Stimulated activated CD4-positive, alpha-beta T cell treated with anti-CD3 and anti-CD28 coated beads, Interleukin-2, amount 100 ng/mL, for 4 hours (primary cell): ENCODE data around the gene TRIM27.
A peak's percentile ranks its signal among the peaks of the same experiment; 100 is the strongest.
"Not testable (repeated sequence)": the region's sequence is repeated elsewhere in the genome, so short reads cannot be mapped to it uniquely, and the experiment has no call there.

Experiments used
- DNase-seq: peaks from one replicate; pipeline ENCODE4 v3.0.0-alpha.2; 2020; ENCODE audit warnings: low read depth

The TRIM27 gene, protein sequence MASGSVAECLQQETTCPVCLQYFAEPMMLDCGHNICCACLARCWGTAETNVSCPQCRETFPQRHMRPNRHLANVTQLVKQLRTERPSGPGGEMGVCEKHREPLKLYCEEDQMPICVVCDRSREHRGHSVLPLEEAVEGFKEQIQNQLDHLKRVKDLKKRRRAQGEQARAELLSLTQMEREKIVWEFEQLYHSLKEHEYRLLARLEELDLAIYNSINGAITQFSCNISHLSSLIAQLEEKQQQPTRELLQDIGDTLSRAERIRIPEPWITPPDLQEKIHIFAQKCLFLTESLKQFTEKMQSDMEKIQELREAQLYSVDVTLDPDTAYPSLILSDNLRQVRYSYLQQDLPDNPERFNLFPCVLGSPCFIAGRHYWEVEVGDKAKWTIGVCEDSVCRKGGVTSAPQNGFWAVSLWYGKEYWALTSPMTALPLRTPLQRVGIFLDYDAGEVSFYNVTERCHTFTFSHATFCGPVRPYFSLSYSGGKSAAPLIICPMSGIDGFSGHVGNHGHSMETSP

DNA sequence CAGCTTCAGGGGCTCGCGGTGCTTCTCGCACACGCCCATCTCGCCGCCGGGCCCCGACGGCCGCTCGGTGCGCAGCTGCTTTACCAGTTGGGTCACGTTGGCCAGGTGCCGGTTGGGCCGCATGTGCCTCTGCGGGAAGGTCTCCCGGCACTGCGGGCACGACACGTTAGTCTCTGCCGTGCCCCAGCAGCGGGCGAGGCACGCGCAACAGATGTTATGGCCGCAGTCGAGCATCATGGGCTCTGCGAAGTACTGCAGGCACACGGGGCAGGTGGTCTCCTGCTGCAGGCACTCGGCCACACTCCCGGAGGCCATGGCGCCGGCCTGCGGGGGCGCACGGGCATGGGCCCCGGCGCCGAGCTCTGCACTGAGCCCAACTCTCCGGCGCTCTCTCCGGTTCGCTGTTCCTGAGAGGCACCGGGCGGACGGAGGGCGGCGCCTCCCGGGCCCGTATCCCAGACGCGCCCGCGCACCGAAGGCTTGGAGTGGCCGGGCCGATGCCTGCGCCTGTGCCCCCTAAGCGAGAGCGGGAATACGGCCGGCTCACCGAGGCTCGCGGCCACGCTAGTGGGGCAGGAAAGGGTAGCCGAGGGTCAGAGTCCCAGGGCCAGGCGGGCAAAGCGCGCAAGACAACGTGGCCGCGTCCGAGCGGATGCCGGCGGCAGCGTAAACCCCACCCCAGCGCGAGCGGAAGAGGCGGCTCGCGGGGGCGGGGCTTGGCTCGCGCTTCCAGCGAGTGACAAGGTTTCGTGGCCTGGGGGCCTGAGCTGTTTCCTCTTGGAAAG is at the start of gene TRIM27:
TSS of gene TRIM27 (minus strand) at position 668 of the 785 bp plus-strand sequence. CDS start at position 315, 353 bp downstream.
- DNase-seq = peak; percentile 72

GRCh38 chr6:28970056-28970455 is 46.3 kb upstream of the TRIM27 start:
- DNase-seq = not testable (repeated sequence)

GRCh38 chr6:28969129-28969528 is 45.3 kb upstream of the TRIM27 start:
- no peak for DNase-seq

DNA sequence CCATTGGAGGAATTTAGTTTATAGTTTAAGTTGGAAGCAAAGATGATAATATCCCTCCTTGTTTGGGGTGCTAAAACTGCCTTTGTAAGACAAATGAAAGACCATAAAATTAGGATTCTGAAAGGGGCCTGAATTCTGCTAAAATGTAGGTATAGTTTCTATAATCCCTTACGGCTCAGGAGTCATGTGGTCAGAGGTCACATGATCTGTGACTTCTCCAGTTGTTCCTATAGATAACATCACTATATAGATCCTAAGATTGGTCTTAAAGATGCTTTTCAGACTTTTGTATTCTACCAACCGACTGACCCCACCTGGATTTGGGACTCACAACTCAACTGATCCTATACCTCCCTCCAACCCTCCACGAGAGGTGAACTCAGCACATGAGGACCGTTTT is 44.7 kb upstream of the TRIM27 start:
- no peak for DNase-seq

DNA sequence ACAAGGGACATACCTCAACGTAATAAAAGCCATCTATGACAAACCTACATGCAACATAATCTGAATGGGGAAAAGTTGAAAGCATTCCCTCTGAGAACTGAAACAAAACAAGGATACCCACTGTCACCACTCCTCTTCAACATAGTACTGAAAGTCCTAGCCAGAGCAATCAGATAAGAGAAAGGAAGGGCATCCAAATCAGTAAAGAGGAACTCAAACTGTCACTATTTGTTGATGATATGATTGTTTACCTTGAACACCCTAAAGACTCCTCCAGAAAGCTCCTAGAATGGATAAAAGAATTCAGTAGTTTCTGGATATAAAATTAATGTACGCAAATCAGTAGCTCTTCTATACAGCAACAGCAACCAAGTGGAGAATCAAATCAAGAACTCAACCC is 41.9 kb upstream of the TRIM27 start:
- no peak for DNase-seq

- no peak for DNase-seq
Observed at GRCh38 chr6:28960846-28961500, 37.2 kb upstream of the TRIM27 start.

DNA sequence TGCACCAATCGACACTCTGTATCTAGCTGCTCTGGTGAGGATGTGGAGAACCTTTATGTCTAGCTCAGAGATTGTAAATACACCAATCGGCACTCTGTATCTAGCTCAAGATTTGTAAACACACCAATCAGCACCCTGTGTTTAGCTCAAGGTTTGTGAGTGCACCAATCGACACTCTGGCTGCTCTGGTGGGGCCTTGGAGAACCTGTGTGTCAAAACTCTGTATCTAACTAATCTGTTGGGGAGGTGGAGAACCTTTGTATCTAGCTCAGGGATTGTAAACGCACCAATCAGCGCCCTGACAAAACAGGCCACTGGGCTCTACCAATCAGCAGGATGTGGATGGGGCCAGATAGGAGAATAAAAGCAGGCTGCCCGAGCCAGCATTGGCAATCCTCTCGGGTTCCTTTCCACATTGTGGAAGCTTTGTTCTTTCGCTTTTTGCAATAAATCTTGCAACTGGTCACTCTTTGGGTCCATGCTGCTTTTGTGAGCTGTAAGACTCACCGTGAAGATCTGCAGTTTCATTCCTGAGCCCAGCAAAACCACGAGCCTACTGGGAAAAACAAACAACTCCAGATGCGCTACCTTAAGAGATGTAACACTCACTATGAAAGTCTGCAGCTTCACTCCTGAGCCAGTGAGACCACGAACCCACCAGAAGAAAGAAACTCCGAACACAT is 34.9 kb upstream of the TRIM27 start:
- not testable (repeated sequence) for DNase-seq

DNA sequence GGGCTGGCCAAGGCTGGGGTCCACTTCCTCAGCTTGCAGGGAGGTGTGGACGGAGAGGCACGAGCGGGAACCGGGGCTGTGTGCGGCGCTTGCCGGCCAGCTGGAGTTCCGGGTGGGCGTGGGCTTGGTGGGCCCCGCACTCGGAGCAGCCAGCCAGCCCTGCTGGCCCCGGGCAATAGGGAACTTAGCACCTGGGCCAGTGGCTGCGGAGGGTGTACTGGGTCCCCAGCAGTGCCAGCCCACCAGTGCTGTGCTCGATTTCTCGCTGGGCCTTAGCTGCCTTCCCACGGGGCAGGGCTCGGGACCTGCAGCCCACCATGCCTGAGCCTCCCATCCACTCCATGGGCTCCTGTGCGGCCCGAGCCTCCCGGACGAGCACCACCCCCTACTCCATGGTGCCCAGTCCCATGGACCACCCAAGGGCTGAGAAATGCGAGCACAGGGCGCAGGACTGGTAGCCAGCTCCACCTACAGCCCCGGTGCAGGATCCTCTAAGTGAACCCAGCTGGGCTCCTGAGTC is 34.1 kb upstream of the TRIM27 start:
- not testable (repeated sequence) for DNase-seq

GRCh38 chr6:28956331-28956730 is 32.5 kb upstream of the TRIM27 start:
- DNase-seq = no peak

DNA sequence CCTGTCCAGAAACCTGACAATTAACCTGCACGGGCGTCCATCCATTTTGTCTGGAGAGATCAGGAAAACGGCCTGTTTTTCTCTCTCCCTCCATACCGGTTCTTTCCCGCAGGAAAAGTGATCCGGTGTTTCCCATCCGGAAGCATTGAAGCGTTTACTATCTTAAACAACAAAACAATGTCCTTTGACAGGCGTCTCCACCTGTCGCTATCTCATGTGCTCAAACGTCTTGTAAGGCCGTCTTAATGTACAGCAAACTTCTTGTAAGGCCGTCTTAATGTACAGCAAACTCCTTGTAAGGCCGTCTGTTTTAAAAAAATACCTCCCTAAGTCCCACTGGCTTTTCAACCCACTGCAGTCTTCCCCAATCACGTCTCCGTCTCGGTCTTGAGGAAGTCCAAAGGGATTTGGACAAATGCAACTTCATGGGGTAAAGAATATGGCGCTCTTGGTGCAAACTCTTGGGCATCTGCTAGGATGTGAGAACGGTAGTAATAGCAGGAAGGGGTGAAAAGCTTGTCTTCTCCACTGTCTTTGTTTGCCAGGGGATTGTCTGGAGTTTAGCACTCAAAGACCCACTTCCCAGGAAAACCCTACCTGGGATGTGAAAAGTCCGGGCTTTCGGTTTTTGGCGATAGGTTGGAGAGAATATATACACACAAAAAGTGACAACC is 29.9 kb upstream of the TRIM27 start:
- DNase-seq = no peak

- peak; percentile 60 for DNase-seq
Observed at GRCh38 chr6:28953039-28953584, 29.3 kb upstream of the TRIM27 start.

DNA sequence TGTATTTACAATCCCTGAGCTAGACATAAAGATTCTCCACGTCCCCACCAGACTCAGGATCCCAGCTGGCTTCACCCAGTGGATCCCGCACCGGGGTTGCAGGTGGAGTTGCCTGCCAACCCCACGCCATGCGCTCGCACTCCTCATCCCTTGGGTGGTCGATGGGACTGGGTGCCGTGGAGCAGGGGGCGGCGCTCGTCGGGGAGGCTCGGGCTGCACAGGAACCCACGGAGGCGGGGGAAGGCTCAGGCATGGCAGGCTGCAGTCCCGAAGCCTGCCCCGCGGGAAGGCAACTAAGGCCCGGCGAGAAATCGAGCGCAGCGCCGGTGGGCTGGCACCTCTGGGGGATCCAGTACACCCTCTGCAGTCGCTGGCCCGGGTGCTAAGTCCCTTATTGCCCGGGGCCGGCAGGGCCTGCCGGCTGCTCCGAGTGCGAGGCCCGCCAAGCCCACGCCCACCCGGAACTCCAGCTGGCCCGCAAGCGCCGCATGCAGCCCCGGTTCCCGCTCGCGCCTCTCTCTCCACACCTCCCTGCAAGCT is 25.9 kb upstream of the TRIM27 start:
- not testable (repeated sequence) for DNase-seq

GRCh38 chr6:28948782-28949486 is 25.1 kb upstream of the TRIM27 start:
- no peak for DNase-seq

- DNase-seq = no peak
Observed at GRCh38 chr6:28947831-28948270, 24.1 kb upstream of the TRIM27 start.

GRCh38 chr6:28947067-28947765 is 23.4 kb upstream of the TRIM27 start:
- DNase-seq = no peak

DNA sequence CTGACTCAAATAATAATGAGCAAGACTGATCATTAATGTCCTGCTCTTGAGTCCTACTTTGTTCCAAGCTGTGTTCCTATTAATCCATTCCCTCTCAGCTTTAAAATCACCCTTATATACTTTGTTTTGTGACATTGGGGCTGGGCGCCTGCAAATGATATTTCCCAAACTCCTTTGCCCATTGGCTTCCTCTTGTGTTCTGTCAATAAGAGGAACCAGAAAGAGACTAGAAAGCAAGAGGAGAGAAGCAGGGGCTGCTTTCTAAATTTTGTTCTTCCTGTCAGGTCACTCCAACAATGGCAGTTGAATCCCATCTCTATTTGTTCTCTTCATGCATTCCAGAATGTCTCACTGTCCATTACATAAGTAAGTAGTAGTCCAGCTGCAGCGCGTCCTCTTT is 21.6 kb upstream of the TRIM27 start:
- no peak for DNase-seq

- DNase-seq = peak; percentile 72
Observed at GRCh38 chr6:28944412-28944865, 20.7 kb upstream of the TRIM27 start.

GRCh38 chr6:28943557-28944411 is 20.0 kb upstream of the TRIM27 start:
- peak; percentile 59 for DNase-seq
